Endothelial cell of umbilical vein (primary cell): ENCODE measurements around the gene OCA2.

ENCODE experiments used
- MAX ChIP-seq: IDR thresholded peaks from 2 replicates; pipeline ENCODE4 v1.6.1; 2011; ENCODE audit not compliant: insufficient read depth, insufficient read length
- POLR2A ChIP-seq: IDR thresholded peaks from 2 replicates; pipeline ENCODE4 v1.6.1; 2012; ENCODE audit warnings: low read depth, mild to moderate bottlenecking, control low read depth, low read length
- POLR2AphosphoS5 ChIP-seq: IDR thresholded peaks from 2 replicates; pipeline ENCODE4 v1.6.1; 2012; ENCODE audit warnings: low read depth, mild to moderate bottlenecking, control low read depth, low read length, moderate library complexity; ENCODE audit not compliant: insufficient read depth

- no peak for TF ChIP-seq POLR2A
- no peak for TF ChIP-seq POLR2AphosphoS5
- no peak for TF ChIP-seq MAX
These were observed 368.2 kb downstream of the OCA2 start for GRCh38 chr15:27730868-27731267.
